SK-N-SH treated with all-trans-retinoic acid at 6 μM for 48 hours (cell line): Measurements from ENCODE around the gene EML6.

Experiments
- ATAC-seq: fragments of 200-7000 bp; cut with Tn5 transposase; 3 replicates; pipeline ENCODE4 v1.9.1; 2020; ENCODE audit warnings: mild to moderate bottlenecking, moderate library complexity
- ARNTL ChIP-seq: fragments of 450-650 bp; formaldehyde crosslinking; IDR thresholded peaks from 2 replicates; pipeline ENCODE4 v1.5.0; 2020; ENCODE audit warnings: low read depth, mild to moderate bottlenecking, moderate library complexity, borderline replicate concordance
- CSDC2 ChIP-seq: fragments of 250-450 bp; sonication (Bioruptor Pico); IDR thresholded peaks from 2 replicates; pipeline ENCODE4 v1.5.0; 2020; ENCODE audit warnings: mild to moderate bottlenecking, moderate library complexity
- CSRNP3 ChIP-seq: fragments of 250-450 bp; sonication (Bioruptor Pico); IDR thresholded peaks from 2 replicates; pipeline ENCODE4 v1.5.1; 2021; ENCODE audit warnings: mild to moderate bottlenecking, moderate library complexity
- GLIS3 ChIP-seq: fragments of 250-450 bp; sonication (Bioruptor Pico); IDR thresholded peaks from 2 replicates; pipeline ENCODE4 v1.5.0; 2020; ENCODE audit warnings: mild to moderate bottlenecking, moderate library complexity
- ISL1 ChIP-seq: fragments of 250-450 bp; sonication (Bioruptor Pico); IDR thresholded peaks from 2 replicates; pipeline ENCODE4 v2.1.2; 2022; ENCODE audit warnings: mild to moderate bottlenecking, moderate library complexity
- OSR1 ChIP-seq: fragments of 250-450 bp; sonication (Bioruptor Pico); IDR thresholded peaks from 2 replicates; pipeline ENCODE4 v1.8.0; 2022; ENCODE audit warnings: moderate library complexity, mild to moderate bottlenecking, inconsistent platforms
- PATZ1 ChIP-seq: fragments of 250-450 bp; sonication (Bioruptor Pico); IDR thresholded peaks from 2 replicates; pipeline ENCODE4 v1.8.0; 2020; ENCODE audit warnings: mild to moderate bottlenecking, moderate library complexity, borderline replicate concordance
- PPARA ChIP-seq: fragments of 250-450 bp; sonication (Bioruptor Pico); IDR thresholded peaks from 2 replicates; pipeline ENCODE4 v1.5.0; 2020; ENCODE audit warnings: mild to moderate bottlenecking, borderline replicate concordance
- RARB ChIP-seq: fragments of 250-450 bp; sonication (Bioruptor Pico); IDR thresholded peaks from 2 replicates; pipeline ENCODE4 v1.8.0; 2021; ENCODE audit warnings: mild to moderate bottlenecking, moderate library complexity
- SNAI2 ChIP-seq: fragments of 250-450 bp; sonication (Bioruptor Pico); IDR thresholded peaks from 2 replicates; pipeline ENCODE4 v1.5.0; 2020; ENCODE audit warnings: mild to moderate bottlenecking, moderate library complexity
- TCF4 ChIP-seq: fragments of 250-450 bp; sonication (Bioruptor Pico); IDR thresholded peaks from 2 replicates; pipeline ENCODE4 v1.8.0; 2021; ENCODE audit warnings: mild to moderate bottlenecking, moderate library complexity, borderline replicate concordance
- TOX ChIP-seq: fragments of 250-450 bp; sonication (Bioruptor Pico); IDR thresholded peaks from 2 replicates; pipeline ENCODE4 v1.8.0; 2021; ENCODE audit warnings: mild to moderate bottlenecking, moderate library complexity, borderline replicate concordance
- TSHZ2 ChIP-seq: fragments of 250-450 bp; sonication (Bioruptor Pico); IDR thresholded peaks from 2 replicates; pipeline ENCODE4 v1.5.0; 2020; ENCODE audit warnings: mild to moderate bottlenecking, moderate library complexity
- ZC3H10 ChIP-seq: fragments of 250-450 bp; sonication (Bioruptor Pico); IDR thresholded peaks from 2 replicates; pipeline ENCODE4 v1.5.1; 2021; ENCODE audit warnings: mild to moderate bottlenecking, moderate library complexity
- ZFP3 ChIP-seq: fragments of 250-450 bp; sonication (Bioruptor Pico); IDR thresholded peaks from 2 replicates; pipeline ENCODE4 v1.5.0; 2020; ENCODE audit warnings: mild to moderate bottlenecking, moderate library complexity
- ZFP30 ChIP-seq: fragments of 450-650 bp; formaldehyde crosslinking; IDR thresholded peaks from 2 replicates; pipeline ENCODE4 v1.5.0; 2022; ENCODE audit warnings: mild to moderate bottlenecking, moderate library complexity
- ZNF565 ChIP-seq: fragments of 450-650 bp; formaldehyde crosslinking; conservative IDR thresholded peaks from 2 replicates; pipeline ENCODE4 v1.5.0; 2020; ENCODE audit warnings: low read depth, mild to moderate bottlenecking, moderate library complexity
- ZNF8 ChIP-seq: fragments of 450-650 bp; formaldehyde crosslinking; IDR thresholded peaks from 2 replicates; pipeline ENCODE4 v1.5.0; 2020; ENCODE audit warnings: mild to moderate bottlenecking, moderate library complexity
- TF ChIP-seq, protein P1 (sequence below): fragments of 250-450 bp; sonication (Bioruptor Pico); IDR thresholded peaks from 2 replicates; pipeline ENCODE4 v1.5.1; 2020; ENCODE audit warnings: low read depth, mild to moderate bottlenecking, moderate library complexity
- TF ChIP-seq, protein P2 (sequence below): fragments of 250-450 bp; sonication (Bioruptor Pico); IDR thresholded peaks from 2 replicates; pipeline ENCODE4 v1.8.0; 2021; ENCODE audit warnings: low read depth, mild to moderate bottlenecking, moderate library complexity, borderline replicate concordance

EML6 gene

GRCh38 chr2:54752439-54752838 lies 29.0 kb downstream of the EML6 start (continued):
- TF ChIP-seq PPARA (CRISPR knock-in tag), result no peak
- no peak for TF ChIP-seq ZFP30
- TF ChIP-seq ZNF565 (CRISPR knock-in tag), result no peak
- TF ChIP-seq GLIS3 (CRISPR knock-in tag), result no peak
- TF ChIP-seq CSDC2 (CRISPR knock-in tag), result no peak
- no peak for TF ChIP-seq ISL1
- TF ChIP-seq TOX, result no peak
- TF ChIP-seq ZNF8 (CRISPR knock-in tag), result no peak
- no peak for TF ChIP-seq ZFP3
- no peak for TF ChIP-seq TCF4 (CRISPR knock-in tag)
- TF ChIP-seq RARB, result no peak
- TF ChIP-seq, protein P1, sequence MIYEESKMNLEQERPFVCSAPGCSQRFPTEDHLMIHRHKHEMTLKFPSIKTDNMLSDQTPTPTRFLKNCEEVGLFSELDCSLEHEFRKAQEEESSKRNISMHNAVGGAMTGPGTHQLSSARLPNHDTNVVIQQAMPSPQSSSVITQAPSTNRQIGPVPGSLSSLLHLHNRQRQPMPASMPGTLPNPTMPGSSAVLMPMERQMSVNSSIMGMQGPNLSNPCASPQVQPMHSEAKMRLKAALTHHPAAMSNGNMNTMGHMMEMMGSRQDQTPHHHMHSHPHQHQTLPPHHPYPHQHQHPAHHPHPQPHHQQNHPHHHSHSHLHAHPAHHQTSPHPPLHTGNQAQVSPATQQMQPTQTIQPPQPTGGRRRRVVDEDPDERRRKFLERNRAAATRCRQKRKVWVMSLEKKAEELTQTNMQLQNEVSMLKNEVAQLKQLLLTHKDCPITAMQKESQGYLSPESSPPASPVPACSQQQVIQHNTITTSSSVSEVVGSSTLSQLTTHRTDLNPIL (CRISPR knock-in tag), result no peak
- TF ChIP-seq, all 23 proteins: peak for 0

DNA sequence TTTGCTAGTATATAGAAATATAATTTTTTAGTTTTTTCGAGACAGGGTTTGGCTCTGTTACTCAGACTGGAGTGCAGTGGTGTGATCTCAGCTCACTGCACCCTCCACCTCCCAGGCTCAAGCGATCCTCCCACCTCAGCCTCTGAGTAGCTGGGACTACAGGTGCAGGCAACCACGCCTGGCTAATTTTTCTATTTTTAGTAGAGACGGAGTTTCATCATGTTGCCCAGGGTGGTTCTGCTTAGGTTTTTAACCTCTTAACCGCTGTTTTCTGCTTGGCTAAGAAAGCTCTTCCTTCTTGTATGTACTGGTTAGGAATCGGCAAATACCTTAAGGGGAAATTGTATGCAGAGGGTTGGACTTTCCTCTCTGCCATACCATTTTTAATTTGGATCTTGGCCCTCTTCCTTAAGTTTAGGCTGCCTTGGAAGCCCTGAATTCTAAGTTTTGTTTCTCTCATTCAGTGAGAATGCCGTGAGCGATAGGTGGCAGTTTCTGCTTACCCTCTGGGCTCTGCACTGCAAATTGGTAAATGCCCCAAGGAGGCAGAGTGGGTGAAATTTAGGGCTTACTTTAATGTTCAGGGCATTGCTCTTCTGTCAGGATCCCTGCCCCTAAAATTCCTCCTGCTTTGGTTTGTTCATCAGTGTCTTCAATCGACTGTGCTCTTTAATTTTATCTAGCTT lies 32.3 kb downstream of the EML6 start:
- no peak for ATAC-seq
- TF ChIP-seq, protein P2, sequence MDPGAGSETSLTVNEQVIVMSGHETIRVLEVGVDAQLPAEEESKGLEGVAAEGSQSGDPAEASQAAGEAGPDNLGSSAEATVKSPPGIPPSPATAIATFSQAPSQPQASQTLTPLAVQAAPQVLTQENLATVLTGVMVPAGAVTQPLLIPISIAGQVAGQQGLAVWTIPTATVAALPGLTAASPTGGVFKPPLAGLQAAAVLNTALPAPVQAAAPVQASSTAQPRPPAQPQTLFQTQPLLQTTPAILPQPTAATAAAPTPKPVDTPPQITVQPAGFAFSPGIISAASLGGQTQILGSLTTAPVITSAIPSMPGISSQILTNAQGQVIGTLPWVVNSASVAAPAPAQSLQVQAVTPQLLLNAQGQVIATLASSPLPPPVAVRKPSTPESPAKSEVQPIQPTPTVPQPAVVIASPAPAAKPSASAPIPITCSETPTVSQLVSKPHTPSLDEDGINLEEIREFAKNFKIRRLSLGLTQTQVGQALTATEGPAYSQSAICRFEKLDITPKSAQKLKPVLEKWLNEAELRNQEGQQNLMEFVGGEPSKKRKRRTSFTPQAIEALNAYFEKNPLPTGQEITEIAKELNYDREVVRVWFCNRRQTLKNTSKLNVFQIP (CRISPR knock-in tag), result no peak
- TF ChIP-seq OSR1 (CRISPR knock-in tag) (no peak), CSRNP3 (no peak), ZNF565 (CRISPR knock-in tag) (no peak), PATZ1 (CRISPR knock-in tag) (no peak), TCF4 (CRISPR knock-in tag) (no peak)
- TF ChIP-seq, protein P1 (CRISPR knock-in tag), result no peak

DNA sequence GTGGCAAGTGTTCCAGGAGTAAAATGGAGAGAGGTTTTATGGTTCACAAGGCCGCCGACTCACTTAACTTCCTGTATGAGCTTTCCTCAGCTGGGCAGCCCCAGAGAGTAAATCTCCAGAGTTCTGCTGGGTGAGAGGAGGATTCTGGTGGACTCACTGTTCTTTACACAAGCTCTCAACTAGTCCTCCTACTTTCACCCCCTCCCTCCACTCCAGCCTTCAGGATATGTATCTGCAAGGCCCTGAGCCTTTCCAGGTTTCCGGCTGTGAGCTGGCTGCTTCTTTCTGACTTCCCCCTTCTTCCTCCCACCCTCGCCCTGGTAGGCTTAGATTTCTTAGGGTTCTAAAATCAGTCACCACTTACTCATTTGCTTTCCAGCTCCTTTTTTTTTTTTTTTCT lies 34.0 kb downstream of the EML6 start:
- TF ChIP-seq GLIS3 (CRISPR knock-in tag), result no peak
- TF ChIP-seq ARNTL (CRISPR knock-in tag), result no peak
- peak; percentile 76 for ATAC-seq

- TF ChIP-seq TSHZ2 (CRISPR knock-in tag) (no peak), CSDC2 (CRISPR knock-in tag) (no peak), SNAI2 (CRISPR knock-in tag) (no peak), GLIS3 (CRISPR knock-in tag) (no peak), PPARA (CRISPR knock-in tag) (no peak), ZNF8 (CRISPR knock-in tag) (no peak), ZC3H10 (no peak), ISL1 (no peak)
- TF ChIP-seq, protein P2 (CRISPR knock-in tag), result no peak
- ATAC-seq, result no peak
Observed at GRCh38 chr2:54758951-54759350, 35.5 kb downstream of the EML6 start.
